Caco-2 (cell line): ENCODE results near the gene WDR76. TPM values are rescaled to one million over a fixed set of nuclear protein-coding genes. Genes with fewer than 3 reads are reported as not detected.

ENCODE experiments used
- BruUV-seq: library from RNA; stranded (reverse); fragments of 400-500 nt; replicated peaks from 2 replicates; lab custom pipeline; 2021; lab: Mats Ljungman, UMichigan
- CTCF ChIA-PET: fragments of 300-600 bp; sonication (Branson Sonifier 250); formaldehyde crosslinking; loops from one replicate; lab custom pipeline; 2022; ENCODE audit warnings: antibody characterized with exemption; lab: Charles Lee
- POLR2A ChIA-PET: fragments of 300-600 bp; sonication (Branson Sonifier 250); formaldehyde crosslinking; loops from one replicate; lab custom pipeline; 2022; ENCODE audit warnings: antibody characterized with exemption; lab: Charles Lee
- DNase-seq, 2 experiments: peaks; one replicate each; pipeline versions ENCODE4 v3.0.0 to v3.0.0-alpha.2; 2020 to 2022
- H3K27me3 ChIP-seq: replicated peaks from 2 replicates; pipeline ENCODE4 v1.6.0; 2011; ENCODE audit warnings: low read length; ENCODE audit not compliant: control insufficient read depth, insufficient read depth
- H3K36me3 ChIP-seq: 2 replicates; pipeline ENCODE4 v1.5.1; 2011; ENCODE audit warnings: low read length; ENCODE audit not compliant: control insufficient read depth, insufficient read depth
- H3K4me1 ChIP-seq: fragments of 250-450 bp; sonication (Bioruptor Pico); 2 replicates; pipeline ENCODE4 v1.5.1; 2020; ENCODE audit warnings: mild to moderate bottlenecking
- H3K4me3 ChIP-seq: 2 replicates; pipeline ENCODE4 v1.5.1; 2011; ENCODE audit warnings: low read depth, mild to moderate bottlenecking, control low read depth, low read length
- H3K9me3 ChIP-seq: fragments of 250-450 bp; sonication (Bioruptor Pico); 2 replicates; pipeline ENCODE4 v1.5.1; 2020; ENCODE audit warnings: mild to moderate bottlenecking, moderate library complexity
- H3K27ac Mint-ChIP-seq: one replicate; pipeline ENCODE4 v1.8.0; 2022; ENCODE audit warnings: mixed read lengths; ENCODE audit not compliant: unreplicated experiment
- H3K27me3 Mint-ChIP-seq: one replicate; pipeline ENCODE4 v1.8.0; 2022; ENCODE audit warnings: mixed read lengths; ENCODE audit not compliant: insufficient read depth, unreplicated experiment
- H3K36me3 Mint-ChIP-seq: one replicate; pipeline ENCODE4 v1.8.0; 2022; ENCODE audit warnings: mild to moderate bottlenecking, mixed read lengths; ENCODE audit not compliant: insufficient read depth, unreplicated experiment
- H3K4me1 Mint-ChIP-seq: one replicate; pipeline ENCODE4 v1.8.0; 2022; ENCODE audit warnings: low read depth, mixed read lengths; ENCODE audit not compliant: unreplicated experiment
- H3K4me3 Mint-ChIP-seq: one replicate; pipeline ENCODE4 v1.8.0; 2022; ENCODE audit warnings: mild to moderate bottlenecking, moderate library complexity, mixed read lengths; ENCODE audit not compliant: unreplicated experiment
- H3K9me3 Mint-ChIP-seq: one replicate; pipeline ENCODE4 v1.8.0; 2022; ENCODE audit warnings: mixed read lengths; ENCODE audit not compliant: unreplicated experiment
- CTCF ChIP-seq, 2 experiments: fragments of 200-600 bp in 1 of 2; IDR thresholded peaks; 1 replicate in 1 of 2; 2 replicates in 1 of 2; pipeline versions ENCODE4 v1.5.1 to v1.8.0; 2011 to 2022; ENCODE audit warnings: antibody characterized with exemption in 1 of 2, control low read depth in 1 of 2, inconsistent platforms in 1 of 2, low read depth in 1 of 2, low read length in 1 of 2, mild to moderate bottlenecking in 1 of 2, moderate library complexity in 1 of 2; ENCODE audit not compliant: insufficient read depth in 1 of 2, severe bottlenecking in 1 of 2, unreplicated experiment in 1 of 2
- intact Hi-C: fragments of 100-400 bp; cut with micrococcal nuclease; formaldehyde crosslinking; loops from one replicate; pipeline ENCODE4 v1.10.0; 2022; ENCODE audit not compliant: unreplicated experiment
- total RNA-seq: library from RNA; stranded (reverse); gene quantifications from 2 replicates; pipeline ENCODE4 v1.2.3, GENCODE V29; 2022

WDR76 gene
- total RNA-seq, 1 experiment from 2014 or later, result 26.9 TPM

DNA sequence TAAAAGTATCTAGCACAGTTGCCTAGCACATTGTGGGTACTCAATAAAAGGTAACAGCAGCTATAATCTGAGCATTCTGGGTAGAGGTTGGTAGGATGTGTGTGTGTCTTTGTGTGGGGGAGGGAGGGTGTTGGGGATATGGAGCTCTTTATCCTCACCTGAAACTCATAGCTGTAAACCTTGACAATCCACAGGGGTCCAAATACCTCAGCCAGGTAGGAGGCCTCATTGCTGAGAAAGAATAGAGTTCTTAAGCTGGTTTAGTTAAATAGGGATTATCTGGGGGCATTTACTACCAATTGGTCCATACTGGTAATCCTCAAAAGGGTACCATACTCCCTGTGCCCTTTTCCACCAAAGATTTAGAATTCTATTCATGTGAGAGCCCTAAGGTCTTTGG is 30.8 kb upstream of the WDR76 start:
- H3K27me3 Mint-ChIP-seq, result no peaks in the 10 kb centered on the region
- H3K4me1 ChIP-seq, result peaks cover 24% of the 10 kb centered on the region
- peaks cover 74% of the 10 kb centered on the region for H3K36me3 Mint-ChIP-seq
- H3K9me3 Mint-ChIP-seq, result no peaks in the 10 kb centered on the region
- TF ChIP-seq CTCF (IDR thresholded peaks at IDR 0.05; ENCODE audit: insufficient read depth in 1 of 2, low read depth in 1 of 2, low read length in 1 of 2, severe bottlenecking in 1 of 2, unreplicated experiment in 1 of 2), result no peak
- intact Hi-C loops, result no loop called here
- no peak overlapping the region for H3K27ac Mint-ChIP-seq
- no peak overlapping the region for H3K4me3 Mint-ChIP-seq
- no peaks in the 10 kb centered on the region for H3K27me3 ChIP-seq
- ChIA-PET CTCF (no interaction called here), POLR2A (interaction anchor here (0.6 kb wide), 2 partner anchors 26 to 393 kb away, joined by 3 read pairs; no protein-coding TSS in a partner anchor)
- H3K9me3 ChIP-seq, result no peaks in the 10 kb centered on the region
- no peak overlapping the region for H3K4me3 ChIP-seq
- peaks cover 29% of the 10 kb centered on the region for H3K4me1 Mint-ChIP-seq
- DNase-seq, result no peak
- H3K36me3 ChIP-seq, result peaks cover 9% of the 10 kb centered on the region
- BruUV-seq, result no TSS peak

- Mint-ChIP-seq H3K4me3 (no peak overlapping the region), H3K9me3 (no peaks in the 10 kb centered on the region), H3K27ac (no peak overlapping the region), H3K27me3 (no peaks in the 10 kb centered on the region), H3K36me3 (peaks cover 80% of the 10 kb centered on the region), H3K4me1 (peaks cover 34% of the 10 kb centered on the region)
- no peak for DNase-seq
- intact Hi-C loops, result no loop called here
- CTCF ChIA-PET, result no interaction called here
- H3K4me1 ChIP-seq, result peaks cover 20% of the 10 kb centered on the region
- no peaks in the 10 kb centered on the region for H3K27me3 ChIP-seq
- no peak for TF ChIP-seq CTCF (IDR thresholded peaks at IDR 0.05; ENCODE audit: insufficient read depth in 1 of 2, low read depth in 1 of 2, low read length in 1 of 2, severe bottlenecking in 1 of 2, unreplicated experiment in 1 of 2)
- no peaks in the 10 kb centered on the region for H3K9me3 ChIP-seq
- BruUV-seq, result no TSS peak
- H3K4me3 ChIP-seq, result no peak overlapping the region
- H3K36me3 ChIP-seq, result peaks cover 9% of the 10 kb centered on the region
- POLR2A ChIA-PET, result interaction anchor here (0.6 kb wide), 1 partner anchor 25 kb away, joined by 3 read pairs; no protein-coding TSS in a partner anchor
Observed at GRCh38 chr15:43796566-43796965, 30.2 kb upstream of the WDR76 start.

DNA sequence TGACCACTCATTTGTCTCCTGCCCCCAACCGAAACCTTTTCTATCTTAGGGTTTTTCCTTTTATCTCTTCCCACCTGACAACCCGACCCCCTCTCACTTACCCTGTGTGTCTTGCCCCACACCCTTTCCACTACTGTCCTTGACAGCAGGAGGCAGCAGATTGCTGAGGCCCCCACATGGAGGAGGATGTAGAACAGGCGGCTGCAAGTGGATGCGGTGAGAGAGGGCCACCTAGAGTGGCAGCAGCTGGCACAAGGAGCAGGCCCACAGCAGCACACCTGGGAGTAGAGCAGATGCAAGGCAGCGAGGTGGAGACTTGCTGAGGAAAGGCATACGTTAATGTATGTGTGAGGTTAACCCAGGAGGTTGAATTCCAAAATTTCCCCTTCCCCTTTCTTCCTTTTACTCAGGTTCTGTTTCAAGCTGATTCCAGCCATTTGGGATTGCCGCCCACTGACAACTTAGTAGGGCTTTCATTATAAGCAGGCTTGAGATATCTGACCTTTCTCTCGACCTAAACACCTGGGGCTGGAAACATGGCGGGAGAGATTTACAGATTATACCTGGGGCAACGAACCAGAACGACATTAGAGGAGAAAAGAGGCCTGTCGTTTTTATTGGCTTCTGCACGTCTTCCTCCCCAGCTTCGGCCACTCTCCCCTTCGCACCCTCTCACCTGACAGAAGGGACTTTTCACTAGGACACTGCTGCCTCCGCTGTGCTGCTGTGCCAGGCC is 27.4 kb upstream of the WDR76 start:
- no peaks in the 10 kb centered on the region for H3K9me3 ChIP-seq
- H3K27ac Mint-ChIP-seq, result peak overlapping the region; percentile 99
- H3K4me1 Mint-ChIP-seq, result peaks cover 26% of the 10 kb centered on the region
- BruUV-seq, result no TSS peak
- no peaks in the 10 kb centered on the region for H3K27me3 Mint-ChIP-seq
- peak; percentile 18 to 36 for DNase-seq
- TF ChIP-seq CTCF (IDR thresholded peaks at IDR 0.05; ENCODE audit: insufficient read depth in 1 of 2, low read depth in 1 of 2, low read length in 1 of 2, severe bottlenecking in 1 of 2, unreplicated experiment in 1 of 2), result no peak
- H3K4me3 ChIP-seq, result no peak overlapping the region
- H3K27me3 ChIP-seq, result no peaks in the 10 kb centered on the region
- intact Hi-C loops, result no loop called here
- H3K4me3 Mint-ChIP-seq, result peak overlapping the region; percentile 98
- H3K36me3 Mint-ChIP-seq, result peaks cover 74% of the 10 kb centered on the region
- POLR2A ChIA-PET, result no interaction called here
- peaks cover 7% of the 10 kb centered on the region for H3K36me3 ChIP-seq
- H3K4me1 ChIP-seq, result peaks cover 13% of the 10 kb centered on the region
- CTCF ChIA-PET, result no interaction called here
- no peaks in the 10 kb centered on the region for H3K9me3 Mint-ChIP-seq
